HepG2 (cell line): ENCODE data around the gene ZP2. TPM values are rescaled to one million over a fixed set of nuclear protein-coding genes. Genes with fewer than 3 reads are reported as not detected.
"Not testable (repeated sequence)": the region's sequence is repeated elsewhere in the genome, so short reads cannot be mapped to it uniquely, and the experiment has no call there.

Experiments
- ATAC-seq: fragments of 200-7000 bp; cut with Tn5 transposase; 3 replicates; pipeline ENCODE4 v1.9.1; 2020; ENCODE audit warnings: mild to moderate bottlenecking, moderate library complexity
- BruUV-seq: library from RNA; stranded (reverse); fragments of 400-500 nt; replicated peaks from 2 replicates; lab custom pipeline; 2021; lab: Mats Ljungman, UMichigan
- CTCF ChIA-PET: fragments of 300-600 bp; formaldehyde crosslinking; extraction: SDS; loops from one replicate; lab custom pipeline; 2021; ENCODE audit warnings: low total read pairs, inconsistent platforms, low intra/inter-chr PET ratio; lab: Yijun Ruan, JAX
- POLR2A ChIA-PET: fragments of 350-600 bp; sonication (Branson Sonifier 250); formaldehyde crosslinking; loops from one replicate; lab custom pipeline; 2020; ENCODE audit warnings: antibody characterized with exemption, inconsistent platforms; lab: Yijun Ruan, JAX
- DNase-seq: peaks from one replicate; pipeline ENCODE4 v3.0.0-alpha.2; 2015; ENCODE audit warnings: low spot score
- FAIRE-seq: peaks from 3 replicates; lab custom pipeline; 2011; peaks lifted over from hg19 to GRCh38; lab: Jason Lieb, UNC
- H2AFZ ChIP-seq: one replicate; pipeline ENCODE4 v1.6.1; 2011; ENCODE audit warnings: low read length, inconsistent platforms
- H3K27ac ChIP-seq: fragments of 300-600 bp; 3 replicates; pipeline ENCODE4 v1.8.0; 2011; ENCODE audit warnings: mixed run types, mild to moderate bottlenecking, mixed read lengths, low read length, inconsistent platforms; ENCODE audit not compliant: insufficient read depth; ENCODE audit errors: extremely low read length
- H3K27me3 ChIP-seq, 2 experiments: fragments of 200-600 bp in 1 of 2; 2 replicates in 1 of 2; 3 replicates in 1 of 2; pipeline versions ENCODE4 v1.6.0 to v1.8.0; 2011; ENCODE audit warnings: low read length in 2 of 2, mild to moderate bottlenecking in 2 of 2, moderate library complexity in 2 of 2, inconsistent platforms in 1 of 2; ENCODE audit not compliant: insufficient read depth in 2 of 2, control insufficient read depth in 1 of 2
- H3K36me3 ChIP-seq, 2 experiments: fragments of 200-600 bp in 1 of 2; replicated peaks in 1 of 2; 2 replicates in 1 of 2; 3 replicates in 1 of 2; pipeline versions ENCODE4 v1.5.1 to v1.8.0; 2011; ENCODE audit warnings: low read length in 2 of 2, inconsistent platforms in 1 of 2; ENCODE audit not compliant: insufficient read depth in 2 of 2, control insufficient read depth in 1 of 2
- H3K4me1 ChIP-seq: 2 replicates; pipeline ENCODE4 v1.5.1; 2012; ENCODE audit warnings: low read length, inconsistent platforms; ENCODE audit not compliant: insufficient read depth
- H3K4me2 ChIP-seq: 2 replicates; pipeline ENCODE4 v1.6.0; 2011; ENCODE audit warnings: low read depth, low read length, inconsistent platforms
- H3K4me3 ChIP-seq, 3 experiments: fragments of 200-600 bp in 1 of 3; sonication (generic), shearing (Covaris generic) in 1 of 3; replicated peaks in 1 of 3; 2 replicates each; pipeline ENCODE4 v1.5.1; 2011 to 2016; ENCODE audit warnings: low read length in 3 of 3, inconsistent platforms in 2 of 3, low read depth in 2 of 3, mild to moderate bottlenecking in 2 of 3, control low read depth in 1 of 3, mixed read lengths in 1 of 3; ENCODE audit not compliant: insufficient read depth in 1 of 3
- H3K79me2 ChIP-seq: one replicate; pipeline ENCODE4 v1.6.1; 2011; ENCODE audit warnings: low read length, inconsistent platforms; ENCODE audit not compliant: insufficient read depth
- H3K9ac ChIP-seq: 2 replicates; pipeline ENCODE4 v1.6.0; 2011; ENCODE audit warnings: mild to moderate bottlenecking, low read depth, low read length, inconsistent platforms; ENCODE audit not compliant: insufficient read depth
- H3K9me3 ChIP-seq: 2 replicates; pipeline ENCODE4 v1.5.1; 2012; ENCODE audit warnings: mild to moderate bottlenecking, low read length
- H4K20me1 ChIP-seq: 2 replicates; pipeline ENCODE4 v1.6.0; 2011; ENCODE audit warnings: inconsistent platforms, mild to moderate bottlenecking, low read length, moderate library complexity; ENCODE audit not compliant: insufficient read depth
- CBX5 ChIP-seq: sonication (generic); formaldehyde crosslinking; IDR thresholded peaks from 2 replicates; pipeline ENCODE4 v1.4.0; 2020; ENCODE audit warnings: missing genetic modification reagents, borderline replicate concordance
- DRAP1 ChIP-seq: IDR thresholded peaks from 2 replicates; pipeline ENCODE4 v1.6.1; 2016; ENCODE audit warnings: missing genetic modification reagents, missing compliant biosample characterization
- U2AF2 ChIP-seq: fragments of 200-400 bp; formaldehyde crosslinking; IDR thresholded peaks from 2 replicates; pipeline ENCODE4 v1.6.1; 2017; ENCODE audit warnings: low read depth, mild to moderate bottlenecking, low read length
- ZNF660 ChIP-seq: sonication (generic); formaldehyde crosslinking; IDR thresholded peaks from 2 replicates; pipeline ENCODE4 v1.5.1; 2020; ENCODE audit warnings: mild to moderate bottlenecking, low read depth, missing genetic modification reagents, borderline replicate concordance
- ZNF7 ChIP-seq: IDR thresholded peaks from 2 replicates; pipeline ENCODE4 v1.6.1; 2016; ENCODE audit warnings: missing biosample characterization, missing genetic modification reagents
- WGBS: methylation state at CpG from one replicate; pipeline ENCODE4 v1.1.6; 2017; ENCODE audit warnings: low lambda C conversion rate; 5-methylcytosine and 5-hydroxymethylcytosine counted together
- in situ Hi-C: cut with HindIII; loops from 2 replicates; pipeline ENCODE4 v1.10.0; 2017; ENCODE audit warnings: low pct_unique_long_range_greater_than_20kb; ENCODE audit not compliant: extremely low pct_ligation_motif_present
- intact Hi-C: fragments of 100-400 bp; cut with micrococcal nuclease; formaldehyde crosslinking; loops from one replicate; pipeline ENCODE4 v1.10.0; 2022; ENCODE audit not compliant: unreplicated experiment
- polyA plus RNA-seq, 8 experiments: library from polyadenylated mRNA; depleted of rRNA in 3 of 8; stranded (reverse) in 7 of 8; unstranded in 1 of 8; fragments of >200 nt; fragmentation: Illumina TruSeq in 4 of 8; extraction: Trizol in 4 of 8; gene quantifications; 2 replicates each; pipeline versions ENCODE4 v1.2.1 to v1.2.3, GENCODE V29; 2011 to 2016; ENCODE audit warnings: low read depth in 4 of 8, missing spikeins in 1 of 8, mixed read lengths in 1 of 8; ENCODE audit not compliant: insufficient read depth in 1 of 8
- total RNA-seq, 5 experiments: library from RNA; depleted of rRNA; stranded (reverse); fragments of >200 nt; fragmentation: Illumina TruSeq; extraction: Trizol; gene quantifications; 2 replicates each; pipeline ENCODE4 v1.2.3, GENCODE V29; 2016; ENCODE audit warnings: low read depth in 1 of 5

The ZP2 gene
- total and polyA plus RNA-seq, 2 of the 13 experiments (the other 11 are each of a cell fraction or from before 2014, with no cell fraction given) = not detected

GRCh38 chr16:21172650-21173049 lies 38.7 kb downstream of the ZP2 start:
- FAIRE-seq = no peak
- no peak overlapping the region for H3K9ac ChIP-seq
- H3K4me3 ChIP-seq = no peak overlapping the region
- H3K79me2 ChIP-seq = no peaks in the 10 kb centered on the region
- H3K4me1 ChIP-seq = no peaks in the 10 kb centered on the region
- BruUV-seq = no TSS peak
- no peak for TF ChIP-seq CBX5 (CRISPR knock-in tag)
- no peak for TF ChIP-seq DRAP1 (CRISPR knock-in tag)
- no peak for TF ChIP-seq ZNF660 (CRISPR knock-in tag)
- TF ChIP-seq ZNF7 (CRISPR knock-in tag) = no peak
- 0 out of 2 replicates have a peak, but pooled peaks have one; percentile 8 for TF ChIP-seq U2AF2
- H3K9me3 ChIP-seq = no peaks in the 10 kb centered on the region
- 65% methylated on average over 3 of the region's 3 CpGs for WGBS
- no peak overlapping the region for H3K27ac ChIP-seq
- H3K4me2 ChIP-seq = no peak overlapping the region
- H4K20me1 ChIP-seq = no peaks in the 10 kb centered on the region
- ATAC-seq = no peak
- intact Hi-C loops = no loop called here
- no peak overlapping the region for H2AFZ ChIP-seq
- H3K27me3 ChIP-seq = no peaks in the 10 kb centered on the region
- POLR2A ChIA-PET = no interaction called here
- CTCF ChIA-PET = no interaction called here
- DNase-seq = no peak
- in situ Hi-C loops = loop anchor here (25.0 kb wide), 1 partner anchor 1165 kb away; no protein-coding TSS in a partner anchor
- H3K36me3 ChIP-seq = no peaks in the 10 kb centered on the region

GRCh38 chr16:21170116-21170515 lies 41.3 kb downstream of the ZP2 start:
- H3K36me3 ChIP-seq, H3K4me3 ChIP-seq, POLR2A ChIA-PET, H4K20me1 ChIP-seq, H3K4me2 ChIP-seq, H3K9me3 ChIP-seq, H3K27me3 ChIP-seq, CTCF ChIA-PET, intact Hi-C loops, H3K79me2 ChIP-seq, H3K4me1 ChIP-seq, ATAC-seq, BruUV-seq, H3K27ac ChIP-seq, DNase-seq, H3K9ac ChIP-seq, H2AFZ ChIP-seq, FAIRE-seq: not testable (repeated sequence)
- in situ Hi-C loops = loop anchor here (25.0 kb wide), 1 partner anchor 1167 kb away; no protein-coding TSS in a partner anchor
- WGBS = 76% methylated on average over 8 of the region's 8 CpGs
